HL-60 (cell line): ENCODE data around the gene DIPK1A.

Source experiments
- DNase-seq, 2 experiments: peaks; one replicate each; pipeline ENCODE4 v3.0.0-alpha.2; 2010 to 2020; ENCODE audit warnings: low read depth in 1 of 2, low spot score in 1 of 2
- H3K27ac ChIP-seq: fragments of 250-450 bp; sonication (Bioruptor Pico); replicated peaks from 2 replicates; pipeline ENCODE4 v1.5.1; 2020; ENCODE audit warnings: mild to moderate bottlenecking, moderate library complexity
- H3K27me3 ChIP-seq: fragments of 250-450 bp; sonication (Bioruptor Pico); 2 replicates; pipeline ENCODE4 v1.5.1; 2021; ENCODE audit warnings: mild to moderate bottlenecking, moderate library complexity; ENCODE audit not compliant: insufficient read depth, poor library complexity, severe bottlenecking
- H3K4me3 ChIP-seq: replicated peaks from 2 replicates; pipeline ENCODE4 v1.5.1; 2011; ENCODE audit warnings: mild to moderate bottlenecking, control low read depth, low read length; ENCODE audit not compliant: insufficient read depth
- CTCF ChIP-seq: IDR thresholded peaks from one replicate; pipeline ENCODE4 v1.5.1; 2011; ENCODE audit warnings: low read length, control low read depth, inconsistent platforms; ENCODE audit not compliant: insufficient read depth
- GABPA ChIP-seq: IDR thresholded peaks from 2 replicates; pipeline ENCODE4 v1.6.1; 2012; ENCODE audit warnings: low read depth
- POLR2AphosphoS5 ChIP-seq: IDR thresholded peaks from 2 replicates; pipeline ENCODE4 v1.6.1; 2012; ENCODE audit warnings: low read depth
- SPI1 ChIP-seq: IDR thresholded peaks from 2 replicates; pipeline ENCODE4 v1.6.1; 2012; ENCODE audit warnings: low read depth, mild to moderate bottlenecking, borderline replicate concordance
- TF ChIP-seq, protein P1 (sequence below): IDR thresholded peaks from 2 replicates; pipeline ENCODE4 v1.6.1; 2012; ENCODE audit warnings: low read depth; ENCODE audit not compliant: insufficient replicate concordance

DIPK1A gene

GRCh38 chr1:92864131-92864530 lies 97.1 kb downstream of the DIPK1A start:
- Histone ChIP-seq H3K27ac (no peak overlapping the region), H3K27me3 (no peaks in the 10 kb centered on the region), H3K4me3 (no peak overlapping the region)
- no peak for DNase-seq
- TF ChIP-seq, protein P1, sequence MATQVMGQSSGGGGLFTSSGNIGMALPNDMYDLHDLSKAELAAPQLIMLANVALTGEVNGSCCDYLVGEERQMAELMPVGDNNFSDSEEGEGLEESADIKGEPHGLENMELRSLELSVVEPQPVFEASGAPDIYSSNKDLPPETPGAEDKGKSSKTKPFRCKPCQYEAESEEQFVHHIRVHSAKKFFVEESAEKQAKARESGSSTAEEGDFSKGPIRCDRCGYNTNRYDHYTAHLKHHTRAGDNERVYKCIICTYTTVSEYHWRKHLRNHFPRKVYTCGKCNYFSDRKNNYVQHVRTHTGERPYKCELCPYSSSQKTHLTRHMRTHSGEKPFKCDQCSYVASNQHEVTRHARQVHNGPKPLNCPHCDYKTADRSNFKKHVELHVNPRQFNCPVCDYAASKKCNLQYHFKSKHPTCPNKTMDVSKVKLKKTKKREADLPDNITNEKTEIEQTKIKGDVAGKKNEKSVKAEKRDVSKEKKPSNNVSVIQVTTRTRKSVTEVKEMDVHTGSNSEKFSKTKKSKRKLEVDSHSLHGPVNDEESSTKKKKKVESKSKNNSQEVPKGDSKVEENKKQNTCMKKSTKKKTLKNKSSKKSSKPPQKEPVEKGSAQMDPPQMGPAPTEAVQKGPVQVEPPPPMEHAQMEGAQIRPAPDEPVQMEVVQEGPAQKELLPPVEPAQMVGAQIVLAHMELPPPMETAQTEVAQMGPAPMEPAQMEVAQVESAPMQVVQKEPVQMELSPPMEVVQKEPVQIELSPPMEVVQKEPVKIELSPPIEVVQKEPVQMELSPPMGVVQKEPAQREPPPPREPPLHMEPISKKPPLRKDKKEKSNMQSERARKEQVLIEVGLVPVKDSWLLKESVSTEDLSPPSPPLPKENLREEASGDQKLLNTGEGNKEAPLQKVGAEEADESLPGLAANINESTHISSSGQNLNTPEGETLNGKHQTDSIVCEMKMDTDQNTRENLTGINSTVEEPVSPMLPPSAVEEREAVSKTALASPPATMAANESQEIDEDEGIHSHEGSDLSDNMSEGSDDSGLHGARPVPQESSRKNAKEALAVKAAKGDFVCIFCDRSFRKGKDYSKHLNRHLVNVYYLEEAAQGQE, result no peak
- TF ChIP-seq CTCF (no peak), GABPA (no peak), POLR2AphosphoS5 (no peak), SPI1 (no peak)

- no peaks in the 10 kb centered on the region for H3K27me3 ChIP-seq
- DNase-seq, result no peak
- H3K27ac ChIP-seq, result no peak overlapping the region
- TF ChIP-seq, protein P1, result no peak
- TF ChIP-seq POLR2AphosphoS5 (no peak), CTCF (no peak), SPI1 (no peak), GABPA (no peak)
- H3K4me3 ChIP-seq, result no peak overlapping the region
These were observed 98.7 kb downstream of the DIPK1A start for GRCh38 chr1:92862605-92863004.

DNA sequence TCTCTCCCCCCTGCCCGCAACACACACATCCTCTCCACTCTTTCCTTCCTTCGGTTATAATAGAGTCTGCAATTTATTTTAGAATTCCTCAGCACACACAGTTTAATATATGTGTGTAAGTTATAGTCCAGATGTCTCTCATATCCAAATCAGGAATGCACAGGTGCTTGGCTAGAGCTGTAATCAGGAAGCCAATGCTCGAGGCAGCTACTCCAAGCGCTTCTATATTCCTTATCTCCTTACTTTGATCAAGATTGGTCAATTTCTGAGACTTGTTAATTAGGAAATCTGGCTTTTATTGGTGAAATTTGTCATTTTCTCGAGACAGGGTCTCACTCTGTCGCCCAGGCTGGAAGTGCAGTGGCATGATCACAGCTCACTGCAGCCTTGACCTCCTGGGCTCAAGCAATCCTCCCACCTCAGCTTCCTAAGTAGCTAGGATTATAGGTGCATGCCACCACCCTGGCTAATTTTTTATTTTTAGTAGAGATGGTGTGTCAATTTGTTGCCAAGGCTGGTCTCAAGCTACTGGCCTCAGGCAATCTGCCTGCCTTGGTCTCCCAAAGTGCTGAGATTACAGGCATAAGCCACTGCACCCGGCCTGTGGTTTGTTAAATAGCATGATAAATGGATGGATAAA lies 101.7 kb downstream of the DIPK1A start:
- Histone ChIP-seq H3K27me3 (no peaks in the 10 kb centered on the region), H3K4me3 (no peak overlapping the region), H3K27ac (no peak overlapping the region)
- TF ChIP-seq POLR2AphosphoS5 (no peak), CTCF (no peak), SPI1 (no peak)
- TF ChIP-seq, protein P1, result no peak
- no peak for DNase-seq
